Hematopoietic multipotent progenitor cell treated with erythropoietin and hydrocortisone succinate and interleukin-3 and kit ligand, for 15 days (in vitro differentiated cells): ENCODE data around the gene KLK10.

Experiments
- DNase-seq: peaks from one replicate; pipeline ENCODE4 v3.0.0-alpha.2; 2015; ENCODE audit warnings: low spot score

The KLK10 gene

DNA sequence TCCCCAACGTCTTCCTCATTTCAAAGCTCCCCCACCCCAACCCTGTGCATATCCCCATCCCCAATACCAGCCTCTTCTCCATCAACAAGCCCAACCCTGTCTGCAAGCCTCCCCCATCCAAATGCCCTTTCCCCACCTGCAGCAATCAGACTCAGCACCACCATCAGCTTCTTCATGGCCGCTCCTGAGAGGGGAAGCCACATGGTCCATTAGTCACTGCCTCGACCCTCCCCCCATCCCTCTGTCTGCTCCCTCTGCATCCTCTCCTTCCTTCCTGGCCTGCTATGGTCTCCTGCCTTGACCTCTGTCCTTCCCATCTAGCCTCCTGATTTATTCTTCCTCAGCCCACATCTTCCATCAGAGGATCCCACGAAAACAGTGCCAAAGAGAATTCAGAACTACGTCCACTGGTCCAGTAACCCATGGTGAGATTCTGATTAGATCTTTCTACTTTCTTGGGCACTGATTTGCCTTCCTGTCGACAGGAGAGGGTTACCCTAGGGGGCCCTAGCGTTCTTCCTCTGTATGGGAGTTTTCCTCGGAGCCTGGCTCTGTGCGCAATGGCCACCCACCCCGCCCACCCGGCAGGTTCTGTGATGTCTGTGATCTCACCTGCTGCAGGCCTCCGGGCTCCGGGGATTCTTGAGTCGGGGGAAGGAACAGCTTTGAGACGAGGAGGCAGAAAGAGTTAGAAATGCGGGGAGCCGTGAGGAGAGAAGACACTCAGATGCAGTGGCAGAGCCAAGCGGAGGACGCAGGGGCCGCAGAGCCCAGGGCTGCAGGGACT is 51.4 kb downstream of the KLK10 start:
- no peak for DNase-seq

DNA sequence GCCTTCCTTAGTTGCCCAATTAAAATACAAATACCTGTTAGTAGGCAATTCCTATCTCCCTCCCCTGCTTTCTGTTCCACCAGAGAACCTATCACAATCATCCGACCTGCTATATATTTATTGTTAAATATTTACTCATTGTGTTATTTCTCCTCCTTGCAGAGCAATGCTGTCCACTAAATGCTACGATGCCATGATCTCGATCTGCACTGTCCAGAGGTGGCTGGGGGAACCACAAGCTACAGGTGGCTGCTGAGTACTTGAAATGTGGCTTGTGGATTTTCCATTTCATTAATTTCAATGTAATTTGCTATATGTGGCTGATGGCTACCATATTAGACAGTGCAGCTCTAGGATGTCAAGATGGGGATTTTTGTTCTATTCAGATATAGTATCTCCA is 55.2 kb downstream of the KLK10 start:
- DNase-seq: no peak

DNA sequence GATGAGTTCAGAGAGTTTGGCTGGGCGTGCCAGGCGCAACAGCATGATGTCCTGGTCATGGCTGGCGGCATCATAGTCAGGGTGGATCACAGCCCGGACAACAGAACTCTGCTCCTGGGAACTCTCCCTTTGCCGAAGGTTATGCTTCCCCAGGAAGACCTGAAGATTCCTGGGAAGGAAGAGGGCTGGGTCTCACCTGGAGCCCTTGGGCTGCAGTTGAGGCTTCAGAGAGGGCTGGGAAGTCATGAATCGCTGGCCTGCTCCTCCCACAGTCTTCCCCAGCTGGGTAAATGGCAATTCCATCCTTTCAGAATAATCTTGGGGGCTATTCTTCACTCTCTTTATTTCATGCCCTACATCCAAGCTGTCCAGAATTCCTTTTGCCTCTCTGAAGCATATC is 56.1 kb downstream of the KLK10 start:
- no peak for DNase-seq
